Uterus (tissue), 2 donors: ENCODE measurements around the gene TTC12.

Experiments
- CTCF ChIP-seq, 4 experiments: fragments of 200-600 bp in 2 of 4; fragments of 450-650 bp in 2 of 4; sonication (generic) in 2 of 4; IDR thresholded peaks; one replicate each; pipeline ENCODE4 v1.5.1; 2016 to 2019; ENCODE audit warnings: antibody characterized with exemption in 4 of 4, mild to moderate bottlenecking in 2 of 4, moderate library complexity in 1 of 4
- POLR2A ChIP-seq, 2 donors: fragments of 450-650 bp; IDR thresholded peaks; one replicate each; pipeline ENCODE4 v1.6.1; 2016; ENCODE audit warnings: antibody characterized with exemption in 2 of 2, mild to moderate bottlenecking in 1 of 2, moderate library complexity in 1 of 2

DNA sequence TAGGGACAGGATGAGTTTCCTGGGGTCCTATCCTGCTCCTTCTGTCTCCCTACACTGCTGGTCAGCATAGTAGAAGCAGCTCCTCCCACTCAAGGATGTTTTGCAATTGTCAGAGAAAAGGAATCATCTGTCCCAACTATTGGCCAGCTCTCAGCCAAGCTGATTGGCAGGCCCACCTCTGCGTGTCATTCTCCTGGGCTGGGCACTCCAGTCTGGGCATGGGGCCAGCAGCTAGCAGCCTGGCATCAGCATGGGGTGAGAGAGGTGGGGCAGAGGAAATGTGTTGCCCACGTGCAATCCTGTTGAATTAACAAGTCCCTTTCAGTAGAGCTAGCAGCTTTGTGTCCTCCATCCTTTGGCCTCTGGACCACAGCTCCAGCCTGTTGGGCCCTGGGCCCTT, 87.3 kb downstream of the TTC12 start:
- no peak for TF ChIP-seq CTCF (IDR thresholded peaks at IDR 0.05)
- TF ChIP-seq POLR2A (IDR thresholded peaks at IDR 0.05) = no peak
